ENCODE measurements around the gene FAR2. TPM values are rescaled to one million over a fixed set of nuclear protein-coding genes. Genes with fewer than 3 reads are reported as not detected.
A peak's percentile ranks its signal among the peaks of the same experiment; 100 is the strongest.

The FAR2 gene
- total and polyA plus RNA-seq, 8 donors: 1.7 to 96.7 (median 3.3) TPM; not detected in 1

GRCh38 chr12:29306266-29306665 lies 157.2 kb downstream of the FAR2 start:
- H3K4me1 ChIP-seq: no peaks in the 10 kb centered on the region
- H3K27ac ChIP-seq: no peak overlapping the region
- TF ChIP-seq EP300 (IDR thresholded peaks at IDR 0.05) (no peak), CTCF (IDR thresholded peaks at IDR 0.05) (no peak), POLR2AphosphoS5 (IDR thresholded peaks at IDR 0.05) (no peak), POLR2A (IDR thresholded peaks at IDR 0.05) (no peak)
- peaks cover 0 to 4% (median 0%) of the 10 kb centered on the region in 4 donors for H3K36me3 ChIP-seq
- no peak for DNase-seq
- intact Hi-C loops (cut with DNase I; ENCODE audit: low total_unique reads): no loop called here
- H3K4me3 ChIP-seq: no peak overlapping the region
- 45 to 95% (median 90%) methylated on average over 2 of the region's 2 CpGs for WGBS, 5 donors
- no peaks in the 10 kb centered on the region for H3K9me3 ChIP-seq
- no peaks in the 10 kb centered on the region for H3K27me3 ChIP-seq

DNA sequence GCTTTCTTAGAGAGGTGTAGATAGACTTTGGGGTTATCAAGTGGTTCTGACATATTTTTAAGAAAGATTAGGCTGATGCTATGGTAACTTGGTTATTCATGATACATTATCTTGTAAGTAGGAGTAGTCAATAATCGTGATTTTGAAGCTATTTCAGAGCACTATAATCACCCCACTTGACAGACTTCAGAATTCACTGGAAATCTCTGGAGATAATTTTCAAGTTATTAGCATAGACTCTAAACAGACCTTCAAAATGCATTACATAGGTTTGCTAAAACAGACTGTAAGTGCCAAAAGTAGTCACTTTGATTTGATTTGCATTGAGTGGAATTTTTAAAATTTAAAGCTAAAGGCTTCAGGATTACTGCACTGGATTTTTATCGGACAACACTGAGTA lies 157.6 kb downstream of the FAR2 start:
- H3K27me3 ChIP-seq: no peaks in the 10 kb centered on the region
- 63 to 81% (median 79%) methylated on average over 2 of the region's 2 CpGs for WGBS, 5 donors
- TF ChIP-seq CTCF (IDR thresholded peaks at IDR 0.05): no peak
- H3K27ac ChIP-seq: no peak overlapping the region
- H3K4me1 ChIP-seq: no peaks in the 10 kb centered on the region
- H3K4me3 ChIP-seq: no peak overlapping the region
- no peaks in the 10 kb centered on the region for H3K9me3 ChIP-seq
- no peak for DNase-seq
- intact Hi-C loops (cut with DNase I; ENCODE audit: low total_unique reads): no loop called here
- peaks cover 0 to 4% (median 0%) of the 10 kb centered on the region in 4 donors for H3K36me3 ChIP-seq

DNA sequence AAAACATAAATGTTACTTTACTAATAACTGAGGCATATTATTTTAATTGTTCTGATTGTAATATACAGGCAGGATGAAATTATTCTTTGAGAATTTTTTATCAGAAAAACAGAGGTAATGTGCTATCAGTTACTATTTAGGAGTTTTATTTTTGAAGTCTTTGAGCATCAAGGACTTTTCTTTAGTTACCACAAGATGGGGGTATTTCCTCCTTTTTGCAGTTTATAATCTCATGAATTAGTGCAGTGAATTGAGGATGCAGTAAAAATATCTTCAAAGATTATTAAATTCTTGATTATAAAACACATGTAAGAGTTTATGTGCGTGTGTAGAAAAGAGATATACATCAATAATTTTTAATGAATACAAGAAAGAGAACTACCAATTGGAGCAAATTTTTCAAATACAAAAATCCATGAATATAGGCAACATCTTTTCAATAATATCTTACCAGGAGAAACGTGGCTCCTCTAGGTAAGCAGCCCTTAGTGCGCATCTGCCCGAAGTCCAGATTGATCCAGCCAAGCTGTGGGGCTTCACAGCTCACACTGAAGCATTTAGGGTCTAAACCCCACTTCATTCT lies 160.3 kb downstream of the FAR2 start:
- intact Hi-C loops (cut with DNase I; ENCODE audit: low total_unique reads): no loop called here
- WGBS, 5 donors: 53 to 84% (median 80%) methylated on average over 4 of the region's 4 CpGs
- peak in 1 of 2 donors; percentile 20 for DNase-seq
- TF ChIP-seq POLR2A (IDR thresholded peaks at IDR 0.05) (no peak), EP300 (IDR thresholded peaks at IDR 0.05) (no peak), CTCF (IDR thresholded peaks at IDR 0.05) (no peak), POLR2AphosphoS5 (IDR thresholded peaks at IDR 0.05) (no peak)
- no peaks in the 10 kb centered on the region for H3K36me3 ChIP-seq
- no peaks in the 10 kb centered on the region for H3K9me3 ChIP-seq
- no peak overlapping the region for H3K4me3 ChIP-seq
- no peaks in the 10 kb centered on the region for H3K4me1 ChIP-seq
- no peaks in the 10 kb centered on the region for H3K27me3 ChIP-seq
- no peak overlapping the region for H3K27ac ChIP-seq

GRCh38 chr12:29310899-29311298 lies 161.8 kb downstream of the FAR2 start:
- no peak for DNase-seq
- no peaks in the 10 kb centered on the region for H3K9me3 ChIP-seq
- intact Hi-C loops (cut with DNase I; ENCODE audit: low total_unique reads): no loop called here
- no peak overlapping the region for H3K4me3 ChIP-seq
- H3K27ac ChIP-seq: no peak overlapping the region
- TF ChIP-seq EP300 (IDR thresholded peaks at IDR 0.05) (no peak), POLR2A (IDR thresholded peaks at IDR 0.05) (no peak), POLR2AphosphoS5 (IDR thresholded peaks at IDR 0.05) (no peak)
- no peaks in the 10 kb centered on the region for H3K36me3 ChIP-seq
- 87 to 97% (median 96%) methylated on average over 4 of the region's 4 CpGs for WGBS, 5 donors
- H3K4me1 ChIP-seq: no peaks in the 10 kb centered on the region
- H3K27me3 ChIP-seq: no peaks in the 10 kb centered on the region

GRCh38 chr12:29314416-29314815 lies 165.3 kb downstream of the FAR2 start:
- WGBS, 5 donors: 45 to 70% (median 51%) methylated on average over 2 of the region's 2 CpGs
- DNase-seq: peak in 1 of 2 donors; percentile 13
- intact Hi-C loops (cut with DNase I; ENCODE audit: low total_unique reads): no loop called here

More at GRCh38 chr12:29314416-29314815, 165.3 kb downstream of the FAR2 start:
- no peaks in the 10 kb centered on the region for H3K36me3 ChIP-seq
- no peak overlapping the region for H3K27ac ChIP-seq
- H3K4me1 ChIP-seq: no peaks in the 10 kb centered on the region
- no peak overlapping the region for H3K4me3 ChIP-seq
- H3K27me3 ChIP-seq: no peaks in the 10 kb centered on the region
- H3K9me3 ChIP-seq: no peaks in the 10 kb centered on the region
- no peak for TF ChIP-seq CTCF (IDR thresholded peaks at IDR 0.05)
- no peak for TF ChIP-seq EP300 (IDR thresholded peaks at IDR 0.05)
- no peak for TF ChIP-seq POLR2AphosphoS5 (IDR thresholded peaks at IDR 0.05)
- no peak for TF ChIP-seq POLR2A (IDR thresholded peaks at IDR 0.05)
